K562 (cell line): ENCODE data around the gene TNPO3. TPM values are rescaled to one million over a fixed set of nuclear protein-coding genes. Genes with fewer than 3 reads are reported as not detected.

Experiments used
- ATAC-seq: fragments of 200-7000 bp; cut with Tn5 transposase; 3 replicates; pipeline ENCODE4 v1.9.1; 2020; ENCODE audit warnings: moderate library complexity
- BruUV-seq: library from RNA; stranded (reverse); fragments of 400-500 nt; replicated peaks from 2 replicates; lab custom pipeline; 2021; lab: Mats Ljungman, UMichigan
- CTCF ChIA-PET: fragments of 300-600 bp; formaldehyde crosslinking; extraction: SDS; loops from one replicate; lab custom pipeline; 2021; ENCODE audit warnings: low intra/inter-chr PET ratio; lab: Yijun Ruan, JAX
- POLR2A ChIA-PET: fragments of 300-600, 350-650 bp; sonication (Branson Sonifier 250); formaldehyde crosslinking; extraction: SDS; loops from one replicate; lab custom pipeline; 2021; ENCODE audit warnings: antibody characterized with exemption, inconsistent platforms; lab: Yijun Ruan, JAX
- DNase-seq, 4 experiments: peaks; one replicate each; pipeline versions ENCODE4 v3.0.0 to v3.0.0-alpha.2; 2011 to 2018; ENCODE audit warnings: low spot score in 3 of 4, mixed read lengths in 3 of 4; ENCODE audit errors: extremely low read depth in 1 of 4
- FAIRE-seq: peaks from 2 replicates; lab custom pipeline; 2011; peaks lifted over from hg19 to GRCh38; lab: Jason Lieb, UNC
- H2AFZ ChIP-seq: 2 replicates; pipeline ENCODE4 v1.6.0; 2011; ENCODE audit warnings: low read depth, low read length, control low read depth, inconsistent platforms
- H3K27ac ChIP-seq: fragments of 200-600 bp; 3 replicates; pipeline ENCODE4 v1.8.0; 2011; ENCODE audit warnings: low read depth, mild to moderate bottlenecking, control low read depth, inconsistent platforms, low read length, moderate library complexity, mixed read lengths; ENCODE audit errors: extremely low read depth
- H3K27me3 ChIP-seq, 2 experiments: fragments of 300-600 bp in 1 of 2; 2 replicates in 1 of 2; 3 replicates in 1 of 2; pipeline versions ENCODE4 v1.6.0 to v1.8.0; 2011; ENCODE audit warnings: inconsistent platforms in 2 of 2, low read length in 2 of 2, mild to moderate bottlenecking in 1 of 2, mixed read lengths in 1 of 2, moderate library complexity in 1 of 2; ENCODE audit not compliant: control insufficient read depth in 2 of 2, insufficient read depth in 2 of 2
- H3K36me3 ChIP-seq: fragments of 300-600 bp; 3 replicates; pipeline ENCODE4 v1.8.0; 2011; ENCODE audit warnings: mild to moderate bottlenecking, low read length, inconsistent platforms; ENCODE audit not compliant: control insufficient read depth, insufficient read depth
- H3K4me1 ChIP-seq, 2 experiments: fragments of 200-600 bp in 1 of 2; replicated peaks in 1 of 2; 2 replicates in 1 of 2; 3 replicates in 1 of 2; pipeline versions ENCODE4 v1.5.1 to v1.8.0; 2011; ENCODE audit warnings: inconsistent platforms in 2 of 2, low read length in 2 of 2, mild to moderate bottlenecking in 1 of 2, mixed read lengths in 1 of 2, moderate library complexity in 1 of 2; ENCODE audit not compliant: control insufficient read depth in 2 of 2, insufficient read depth in 2 of 2
- H3K4me2 ChIP-seq: 2 replicates; pipeline ENCODE4 v1.6.1; 2011; ENCODE audit warnings: low read length, control low read depth, inconsistent platforms, mixed read lengths; ENCODE audit not compliant: insufficient read depth
- H3K4me3 ChIP-seq: fragments of 200-600 bp; sonication (generic), shearing (Covaris generic); 2 replicates; pipeline ENCODE4 v1.5.1; 2016; ENCODE audit warnings: control low read depth, inconsistent platforms
- H3K79me2 ChIP-seq: fragments of 200-600 bp; 3 replicates; pipeline ENCODE4 v1.8.0; 2011; ENCODE audit warnings: low read length, inconsistent platforms; ENCODE audit not compliant: control insufficient read depth, insufficient read depth
- H3K9ac ChIP-seq, 2 experiments: 2 replicates each; pipeline versions ENCODE4 v1.6.0 to v1.6.1; 2011; ENCODE audit warnings: low read depth in 2 of 2, low read length in 2 of 2, control low read depth in 1 of 2, inconsistent platforms in 1 of 2, mild to moderate bottlenecking in 1 of 2, mixed read lengths in 1 of 2; ENCODE audit not compliant: insufficient read depth in 1 of 2
- H3K9me1 ChIP-seq: one replicate; pipeline ENCODE4 v1.6.0; 2011; ENCODE audit warnings: inconsistent platforms, mild to moderate bottlenecking, low read length, moderate library complexity; ENCODE audit not compliant: control insufficient read depth, insufficient read depth
- H3K9me3 ChIP-seq: replicated peaks from 2 replicates; pipeline ENCODE4 v1.5.1; 2011; ENCODE audit warnings: low read depth, low read length, inconsistent platforms; ENCODE audit not compliant: control insufficient read depth, insufficient read depth
- H4K20me1 ChIP-seq: replicated peaks from 2 replicates; pipeline ENCODE4 v1.6.1; 2011; ENCODE audit warnings: low read length, inconsistent platforms, mixed read lengths; ENCODE audit not compliant: control insufficient read depth, insufficient read depth
- BDP1 ChIP-seq: IDR thresholded peaks from 3 replicates; pipeline ENCODE4 v1.6.1; 2011; ENCODE audit not compliant: insufficient read length, insufficient read depth
- FOXA1 ChIP-seq: fragments of 450-650 bp; IDR thresholded peaks from 2 replicates; pipeline ENCODE4 v1.6.1; 2016; ENCODE audit warnings: mild to moderate bottlenecking, borderline replicate concordance
- FOXP1 ChIP-seq: sonication (generic); formaldehyde crosslinking; IDR thresholded peaks from 2 replicates; pipeline ENCODE4 v1.8.0; 2022; ENCODE audit warnings: mild to moderate bottlenecking, missing genetic modification reagents
- GTF3C2 ChIP-seq: IDR thresholded peaks from 3 replicates; pipeline ENCODE4 v1.6.1; 2011; ENCODE audit warnings: borderline replicate concordance, mild to moderate bottlenecking, moderate library complexity; ENCODE audit not compliant: insufficient read length; ENCODE audit errors: extremely low read depth
- IRF9 ChIP-seq: fragments of 450-650 bp; IDR thresholded peaks from 2 replicates; pipeline ENCODE4 v1.6.1; 2016; ENCODE audit warnings: missing biosample characterization, missing genetic modification characterization
- KAT8 ChIP-seq: fragments of 450-650 bp; IDR thresholded peaks from 2 replicates; pipeline ENCODE4 v1.6.1; 2016; ENCODE audit warnings: low read depth, mild to moderate bottlenecking
- NFRKB ChIP-seq: fragments of 450-650 bp; IDR thresholded peaks from 2 replicates; pipeline ENCODE4 v1.6.1; 2016; ENCODE audit warnings: low read depth
- NR2F6 ChIP-seq: fragments of 450-650 bp; formaldehyde crosslinking; IDR thresholded peaks from 2 replicates; pipeline ENCODE4 v1.4.0; 2020; ENCODE audit warnings: mild to moderate bottlenecking
- PHF21A ChIP-seq: fragments of 450-650 bp; IDR thresholded peaks from 2 replicates; pipeline ENCODE4 v1.6.1; 2017; ENCODE audit warnings: low read depth, borderline replicate concordance
- SRSF1 ChIP-seq: fragments of 200-400 bp; formaldehyde crosslinking; IDR thresholded peaks from 2 replicates; pipeline ENCODE4 v1.6.1; 2017; ENCODE audit warnings: mild to moderate bottlenecking, low read depth, low read length, moderate library complexity
- SRSF7 ChIP-seq: fragments of 200-400 bp; formaldehyde crosslinking; optimal IDR thresholded peaks from 2 replicates; pipeline ENCODE3; 2017; ENCODE audit warnings: mild to moderate bottlenecking, low read depth, low read length
- TAF9B ChIP-seq: fragments of 450-650 bp; IDR thresholded peaks from 2 replicates; pipeline ENCODE4 v1.6.1; 2018; ENCODE audit warnings: mild to moderate bottlenecking; ENCODE audit not compliant: partially characterized antibody
- ZNF444 ChIP-seq: fragments of 250-450 bp; sonication (Bioruptor Pico); IDR thresholded peaks from 2 replicates; pipeline ENCODE4 v1.4.0; 2020; ENCODE audit warnings: mild to moderate bottlenecking, moderate library complexity
- ZNF584 ChIP-seq: fragments of 200-800 bp; sonication (Bioruptor generic); IDR thresholded peaks from 2 replicates; pipeline ENCODE4 v1.6.1; 2016; ENCODE audit warnings: low read depth, mild to moderate bottlenecking, missing genetic modification characterization, missing compliant biosample characterization
- ZNF785 ChIP-seq: fragments of 250-450 bp; sonication (Bioruptor Pico); IDR thresholded peaks from 2 replicates; pipeline ENCODE4 v1.4.0; 2020; ENCODE audit warnings: mild to moderate bottlenecking
- WGBS: fragments of 100-300 bp; shearing (Covaris generic); methylation state at CpG from one replicate; pipeline ENCODE4 v1.1.6; 2016; ENCODE audit warnings: low coverage, mixed read lengths; ENCODE audit not compliant: insufficient coverage; ENCODE audit errors: missing lambda C conversion rate; 5-methylcytosine and 5-hydroxymethylcytosine counted together
- in situ Hi-C: fragments of 300-500 bp; cut with MboI; formaldehyde crosslinking; loops from 4 replicates; pipeline ENCODE4 v1.15.0; 2018; ENCODE audit warnings: inconsistent platforms, mixed read lengths
- intact Hi-C: fragments of 100-400 bp; cut with micrococcal nuclease; formaldehyde crosslinking; loops from 2 replicates; pipeline ENCODE4 v1.14.2; 2022
- polyA plus RNA-seq, 8 experiments: library from polyadenylated mRNA; depleted of rRNA in 4 of 8; stranded (reverse) in 5 of 8; unstranded in 3 of 8; fragments of >200 nt; fragmentation: Nextera tagmentation in 2 of 8; fragmentation: Illumina TruSeq in 1 of 8; extraction: Ambion mirVana in 2 of 8; extraction: Trizol in 1 of 8; gene quantifications; 2 replicates each; pipeline versions ENCODE4 v1.2.1 to v1.2.3, GENCODE V29; 2011 to 2014; ENCODE audit warnings: inconsistent platforms in 1 of 8, missing spikeins in 1 of 8
- total RNA-seq, 7 experiments: library from RNA; depleted of rRNA in 6 of 7; stranded (reverse); fragments of >200 nt in 6 of 7; fragmentation: Illumina TruSeq in 2 of 7; extraction: Trizol in 2 of 7; gene quantifications; 2 replicates each; pipeline versions ENCODE4 v1.2.1 to v1.2.3, GENCODE V29; 2011 to 2021; ENCODE audit warnings: low replicate concordance in 1 of 7
- TF ChIP-seq, protein P1 (sequence below): sonication (generic); formaldehyde crosslinking; IDR thresholded peaks from 2 replicates; pipeline ENCODE4 v1.8.0; 2023; ENCODE audit warnings: mild to moderate bottlenecking, missing genetic modification reagents

TNPO3 gene
- total and polyA plus RNA-seq, 9 of the 15 experiments (the other 6 are each of a cell fraction or from before 2014, with no cell fraction given) = 35.8 to 125 (median 110) TPM

- no peak for TF ChIP-seq ZNF785
- no peak for TF ChIP-seq FOXP1 (CRISPR knock-in tag)
- no peak for TF ChIP-seq GTF3C2
- no peak for TF ChIP-seq NFRKB
These were observed 133.0 kb downstream of the TNPO3 start (continued) for GRCh38 chr7:128921866-128922440.

- no peaks in the 10 kb centered on the region for H3K9me1 ChIP-seq
- H3K27ac ChIP-seq = no peak overlapping the region
- no peaks in the 10 kb centered on the region; the same call in 1 of the 2 replicates for H3K9me3 ChIP-seq
- no TSS peak for BruUV-seq
- no peak overlapping the region for H3K4me2 ChIP-seq
- FAIRE-seq (no peak), ATAC-seq (no peak), DNase-seq (no peak)
- POLR2A ChIA-PET = interaction anchor here (0.6 to 2.0 kb wide), 2 partner anchors 10 to 247 kb away, joined by 3 to 8 read pairs; partner anchors contain the start of gene KCP
- H4K20me1 ChIP-seq = no peaks in the 10 kb centered on the region
- intact Hi-C loops = loop anchor here (1.0 to 5.0 kb wide), 2 partner anchors 170 to 291 kb away; no protein-coding TSS in a partner anchor
- no peaks in the 10 kb centered on the region for H3K36me3 ChIP-seq
- H3K27me3 ChIP-seq = peaks cover 68 to 75% of the 10 kb centered on the region in 2 experiments
- no peak overlapping the region for H3K4me3 ChIP-seq
- CTCF ChIA-PET = interaction anchor here (1.7 kb wide), 1 partner anchor 170 kb away, joined by 7 read pairs; no protein-coding TSS in a partner anchor
- no peak overlapping the region for H3K9ac ChIP-seq
- in situ Hi-C loops = no loop called here
- no peaks in the 10 kb centered on the region for H3K79me2 ChIP-seq
- 1% methylated on average over 13 of the region's 13 CpGs for WGBS
- H2AFZ ChIP-seq = no peak overlapping the region
- H3K4me1 ChIP-seq = peaks cover 0 to 4% of the 10 kb centered on the region in 2 experiments; a peak in 1 of 5 replicates
- TF ChIP-seq BDP1 (no peak), ZNF444 (CRISPR knock-in tag) (no peak), SRSF7 (no peak), KAT8 (no peak), PHF21A (no peak), TAF9B (no peak), NR2F6 (CRISPR knock-in tag) (no peak), FOXA1 (no peak), ZNF584 (CRISPR knock-in tag) (no peak), SRSF1 (no peak), IRF9 (no peak)
- TF ChIP-seq, protein P1, sequence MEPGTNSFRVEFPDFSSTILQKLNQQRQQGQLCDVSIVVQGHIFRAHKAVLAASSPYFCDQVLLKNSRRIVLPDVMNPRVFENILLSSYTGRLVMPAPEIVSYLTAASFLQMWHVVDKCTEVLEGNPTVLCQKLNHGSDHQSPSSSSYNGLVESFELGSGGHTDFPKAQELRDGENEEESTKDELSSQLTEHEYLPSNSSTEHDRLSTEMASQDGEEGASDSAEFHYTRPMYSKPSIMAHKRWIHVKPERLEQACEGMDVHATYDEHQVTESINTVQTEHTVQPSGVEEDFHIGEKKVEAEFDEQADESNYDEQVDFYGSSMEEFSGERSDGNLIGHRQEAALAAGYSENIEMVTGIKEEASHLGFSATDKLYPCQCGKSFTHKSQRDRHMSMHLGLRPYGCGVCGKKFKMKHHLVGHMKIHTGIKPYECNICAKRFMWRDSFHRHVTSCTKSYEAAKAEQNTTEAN (CRISPR knock-in tag) = no peak
These were observed 133.9 kb downstream of the TNPO3 start for GRCh38 chr7:128920913-128921582.
